SK-N-SH treated with all-trans-retinoic acid at 6 μM for 48 hours (cell line): ENCODE measurements around the gene IL5.
"Not testable (repeated sequence)": the region's sequence is repeated elsewhere in the genome, so short reads cannot be mapped to it uniquely, and the experiment has no call there.

Experiments used
- ARNTL ChIP-seq: fragments of 450-650 bp; formaldehyde crosslinking; IDR thresholded peaks from 2 replicates; pipeline ENCODE4 v1.5.0; 2020; ENCODE audit warnings: low read depth, mild to moderate bottlenecking, moderate library complexity, borderline replicate concordance
- ESRRG ChIP-seq: fragments of 250-450 bp; sonication (Bioruptor Pico); IDR thresholded peaks from 2 replicates; pipeline ENCODE4 v1.6.1; 2021; ENCODE audit warnings: mild to moderate bottlenecking
- SNAI2 ChIP-seq: fragments of 250-450 bp; sonication (Bioruptor Pico); IDR thresholded peaks from 2 replicates; pipeline ENCODE4 v1.5.0; 2020; ENCODE audit warnings: mild to moderate bottlenecking, moderate library complexity
- TF ChIP-seq, protein P1 (sequence below): fragments of 250-450 bp; sonication (Bioruptor Pico); IDR thresholded peaks from 2 replicates; pipeline ENCODE4 v1.5.1; 2020; ENCODE audit warnings: low read depth, mild to moderate bottlenecking, moderate library complexity

DNA sequence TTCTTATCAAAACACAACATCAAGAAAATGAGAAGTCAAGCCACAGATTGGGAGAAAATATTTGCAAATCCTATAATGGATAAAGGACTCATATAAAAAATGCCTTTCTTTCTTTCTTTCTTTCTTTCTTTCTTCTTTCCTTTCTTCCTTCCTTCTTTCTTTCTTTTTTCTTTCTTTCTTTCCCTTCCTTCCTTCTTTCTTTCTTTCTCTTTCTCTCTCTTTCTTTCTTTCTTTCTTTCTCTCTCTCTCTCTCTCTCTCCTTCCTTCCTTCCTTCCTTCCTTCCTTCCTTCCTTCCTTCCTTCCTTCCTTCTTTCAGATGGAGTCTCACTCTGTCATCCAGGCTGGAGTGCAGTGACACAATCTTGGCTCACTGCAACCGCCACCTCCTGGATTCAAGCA lies 21.3 kb downstream of the IL5 start:
- not testable (repeated sequence) for TF ChIP-seq ESRRG (CRISPR knock-in tag); ARNTL; SNAI2 (CRISPR knock-in tag)
- TF ChIP-seq, protein P1, sequence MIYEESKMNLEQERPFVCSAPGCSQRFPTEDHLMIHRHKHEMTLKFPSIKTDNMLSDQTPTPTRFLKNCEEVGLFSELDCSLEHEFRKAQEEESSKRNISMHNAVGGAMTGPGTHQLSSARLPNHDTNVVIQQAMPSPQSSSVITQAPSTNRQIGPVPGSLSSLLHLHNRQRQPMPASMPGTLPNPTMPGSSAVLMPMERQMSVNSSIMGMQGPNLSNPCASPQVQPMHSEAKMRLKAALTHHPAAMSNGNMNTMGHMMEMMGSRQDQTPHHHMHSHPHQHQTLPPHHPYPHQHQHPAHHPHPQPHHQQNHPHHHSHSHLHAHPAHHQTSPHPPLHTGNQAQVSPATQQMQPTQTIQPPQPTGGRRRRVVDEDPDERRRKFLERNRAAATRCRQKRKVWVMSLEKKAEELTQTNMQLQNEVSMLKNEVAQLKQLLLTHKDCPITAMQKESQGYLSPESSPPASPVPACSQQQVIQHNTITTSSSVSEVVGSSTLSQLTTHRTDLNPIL (CRISPR knock-in tag) = not testable (repeated sequence)
